NCI-H1092 treated with DMSO at 0.1 percent for 48 hours (cell line): ENCODE data around the gene PRPF6.

Experiments
- DNase-seq: peaks from one replicate; lab custom pipeline; 2025; lab: John Stamatoyannopoulos, UW

PRPF6 gene

DNA sequence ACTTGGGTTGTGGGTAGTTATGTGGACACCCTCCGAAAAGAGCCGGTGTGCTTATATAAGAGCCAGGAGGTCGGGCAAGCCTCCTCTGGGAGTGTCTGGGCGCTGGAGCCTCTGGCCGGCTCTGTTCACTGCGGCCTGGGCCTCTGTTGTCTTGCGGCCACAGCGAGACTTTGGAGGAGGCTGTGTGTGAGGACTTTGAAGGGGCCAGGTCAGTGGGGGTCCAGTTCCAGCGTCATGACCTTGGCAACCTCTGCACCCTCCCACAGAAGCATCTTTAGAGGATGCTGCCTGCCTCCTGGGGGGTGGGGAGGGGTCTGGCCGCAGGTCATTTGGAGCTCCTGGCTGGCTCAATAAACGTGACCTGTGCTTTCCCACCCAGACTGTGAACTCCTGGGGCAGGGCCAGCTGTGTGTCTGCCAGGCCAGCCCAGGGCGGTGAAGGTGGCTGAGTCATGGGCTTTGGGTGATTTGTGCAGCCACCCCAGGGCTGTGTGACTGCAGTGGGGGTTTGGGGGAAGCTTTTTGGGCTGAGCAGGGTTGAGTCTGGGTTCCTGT is 83.3 kb downstream of the PRPF6 start:
- no peak for DNase-seq

DNA sequence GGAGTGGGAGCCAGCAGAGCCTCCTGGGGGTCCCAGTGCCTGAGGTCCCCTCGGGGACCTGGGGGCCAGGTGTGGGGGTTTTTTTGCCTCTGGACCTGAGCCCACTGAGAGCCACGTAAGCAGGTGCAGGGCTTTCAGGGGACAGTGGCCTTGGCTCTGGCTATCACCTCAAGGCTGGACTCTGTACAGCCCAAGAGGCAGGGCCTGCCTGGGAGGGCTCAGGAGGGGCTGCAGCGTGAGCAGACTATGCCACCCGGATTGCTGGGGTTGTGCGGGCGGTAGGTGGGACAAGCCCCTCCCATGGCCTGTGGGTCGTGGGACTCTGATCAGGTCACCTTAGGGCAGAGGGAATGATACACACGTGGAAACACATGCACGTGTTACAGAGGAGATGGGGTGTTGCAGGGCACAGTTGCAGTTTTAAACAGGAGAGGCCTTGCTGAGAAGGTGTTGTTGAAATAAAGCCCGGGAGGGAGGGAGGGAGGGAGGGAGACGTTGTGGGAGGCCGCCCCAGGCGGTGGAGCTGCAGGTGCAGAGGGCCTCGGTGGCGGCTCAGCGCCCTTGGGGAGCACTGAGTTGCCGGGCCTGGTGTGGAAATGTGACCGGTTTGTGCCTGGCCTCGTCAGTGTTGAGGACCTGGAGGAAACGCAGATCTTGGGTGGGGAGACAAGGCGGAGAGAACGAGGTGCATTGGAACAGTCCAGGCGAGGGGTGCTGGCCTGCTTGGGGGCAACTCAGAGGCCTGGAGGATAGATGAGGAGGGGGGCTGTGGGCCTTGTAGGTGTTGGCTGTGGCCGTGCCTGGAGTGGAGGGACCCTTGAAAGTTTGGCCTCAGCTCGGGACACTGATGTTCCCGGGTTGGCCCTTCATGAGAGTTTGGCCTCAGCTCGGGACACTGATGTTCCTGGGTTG is 84.4 kb downstream of the PRPF6 start:
- DNase-seq, result no peak

DNA sequence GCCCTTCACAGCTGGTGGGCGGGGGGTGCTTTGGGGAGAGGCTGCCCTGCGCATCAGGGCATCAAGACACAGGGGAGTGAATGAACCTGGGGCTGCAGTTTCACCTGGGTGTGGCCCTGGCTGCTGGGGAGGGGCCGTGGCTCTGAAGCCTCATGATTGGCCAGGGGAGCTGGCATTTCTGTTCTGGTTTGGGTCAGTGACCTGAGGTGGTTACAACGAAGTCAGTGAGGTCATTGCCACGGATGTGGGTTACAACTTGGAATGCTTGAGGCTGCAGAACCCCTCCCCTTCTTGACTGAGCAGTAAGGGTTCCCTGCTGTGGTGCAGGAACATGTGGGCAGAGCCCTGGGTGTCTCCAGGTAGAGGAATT is 85.0 kb downstream of the PRPF6 start:
- no peak for DNase-seq

DNA sequence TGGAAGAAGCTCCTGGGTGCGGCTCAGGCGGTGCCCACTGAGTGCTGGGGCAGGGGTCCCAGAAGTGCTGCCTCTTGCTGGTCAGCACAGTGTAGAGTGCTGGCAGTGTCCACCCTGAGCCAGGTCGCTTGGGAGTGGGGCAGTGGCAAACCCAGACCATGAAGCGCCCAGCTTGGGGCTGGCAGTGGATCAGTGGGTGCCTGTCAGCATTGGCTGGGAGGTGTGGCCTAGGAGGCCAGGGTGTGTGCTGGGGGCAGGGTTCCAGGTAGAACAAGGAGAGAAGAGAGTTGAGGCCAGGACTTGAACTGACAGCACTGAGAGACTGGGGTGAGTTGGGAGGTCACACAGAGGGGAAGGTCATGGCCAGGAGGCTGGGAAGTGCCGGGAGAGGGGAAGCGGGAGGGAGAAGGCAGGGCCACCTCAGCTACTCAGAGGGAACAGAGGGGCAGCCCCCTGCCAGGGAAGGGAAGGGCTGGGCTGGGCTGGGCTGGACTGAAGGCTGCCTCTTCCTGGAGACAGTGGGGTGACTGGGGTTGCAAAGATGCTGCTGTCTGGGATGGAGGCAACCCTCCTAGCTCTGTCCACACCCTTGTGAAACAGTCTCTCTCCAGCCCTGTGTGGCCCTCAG is 86.2 kb downstream of the PRPF6 start:
- DNase-seq, result no peak

DNA sequence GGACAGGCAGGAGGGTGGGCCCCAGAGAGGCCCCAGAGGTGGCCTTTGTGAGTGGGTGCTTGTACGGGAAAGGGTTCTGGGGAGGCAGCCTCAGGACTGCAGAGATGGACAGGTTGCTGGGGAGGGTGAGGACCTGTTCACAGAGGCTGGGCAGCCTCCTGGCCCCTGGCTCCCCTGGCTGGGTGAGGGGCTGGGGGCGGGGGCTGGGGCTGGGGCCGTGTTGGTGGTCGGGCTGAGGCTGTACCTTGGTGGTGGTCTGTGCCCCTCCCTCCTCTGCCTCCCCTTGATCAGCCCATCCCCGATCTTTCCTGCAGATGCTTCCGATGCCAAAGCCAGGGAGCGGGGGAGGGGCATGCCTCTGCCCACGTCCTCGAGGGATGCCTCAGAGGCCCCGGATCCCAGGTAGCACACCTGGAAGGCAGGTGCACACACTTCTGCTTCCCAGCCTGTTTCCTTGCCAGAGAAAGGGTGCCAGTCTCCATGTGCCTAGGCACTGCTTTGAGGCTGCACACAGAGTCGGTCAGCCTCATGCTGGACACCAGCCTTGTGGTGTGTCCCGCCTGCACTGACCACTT is 86.9 kb downstream of the PRPF6 start:
- DNase-seq, result no peak

DNA sequence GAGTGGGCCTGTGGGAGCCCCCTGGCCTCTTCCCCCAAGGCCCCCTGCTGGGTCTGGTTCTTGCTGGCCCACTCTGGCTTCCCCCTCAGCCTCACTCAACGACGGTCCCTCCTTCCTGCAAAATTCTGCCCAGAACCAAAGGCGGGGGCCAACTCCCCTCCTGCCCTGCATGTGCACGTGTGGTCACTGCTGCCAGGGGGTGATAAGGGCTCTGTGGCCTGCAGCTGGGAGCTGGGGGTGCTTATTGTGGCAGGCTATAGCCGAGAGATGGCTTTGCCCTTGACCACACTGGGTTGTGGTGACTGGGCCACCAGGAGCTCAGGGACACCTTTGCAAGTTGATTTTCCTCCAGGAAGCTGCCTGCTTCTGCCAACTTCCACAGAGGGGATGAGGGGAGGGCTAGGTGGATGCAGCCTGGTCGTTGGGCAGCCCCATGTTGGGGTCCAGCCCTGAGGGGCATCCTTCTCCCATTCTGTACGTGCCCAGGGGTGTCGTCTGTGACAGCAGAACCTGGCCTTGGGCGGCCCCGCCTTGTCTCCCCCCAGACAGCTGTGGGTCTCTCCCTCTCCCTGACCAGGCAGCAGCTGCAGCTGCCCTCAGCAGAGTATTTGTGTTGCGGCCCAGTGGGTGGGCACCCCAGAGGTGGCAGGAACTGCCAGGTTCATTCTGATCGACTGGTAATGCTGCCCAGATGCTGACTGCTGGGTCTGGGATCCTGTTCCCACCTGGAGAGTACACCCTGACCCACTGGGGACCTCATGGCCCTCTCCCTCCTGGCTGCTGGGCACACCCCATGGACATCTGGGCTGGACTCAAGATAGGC is 87.7 kb downstream of the PRPF6 start:
- no peak for DNase-seq

DNA sequence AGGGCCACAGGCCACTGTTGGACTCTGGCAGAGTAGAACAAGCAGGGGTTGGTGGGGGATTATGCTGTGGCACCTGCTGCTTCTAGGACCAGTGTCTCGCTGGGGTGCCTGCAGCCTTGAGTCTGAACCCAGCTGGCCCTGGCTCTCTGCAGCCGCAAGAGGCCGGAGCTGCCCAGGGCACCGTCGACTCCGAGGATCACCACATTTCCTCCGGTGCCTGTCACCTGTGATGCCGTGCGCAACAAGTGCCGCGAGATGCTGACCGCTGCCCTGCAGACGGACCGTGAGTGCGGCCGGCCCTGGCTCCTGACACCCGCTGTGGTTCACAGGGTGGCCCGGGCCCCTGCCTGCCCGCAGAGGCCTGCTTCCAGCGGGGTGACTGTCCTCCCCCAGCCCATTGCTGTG is 88.3 kb downstream of the PRPF6 start:
- no peak for DNase-seq

DNA sequence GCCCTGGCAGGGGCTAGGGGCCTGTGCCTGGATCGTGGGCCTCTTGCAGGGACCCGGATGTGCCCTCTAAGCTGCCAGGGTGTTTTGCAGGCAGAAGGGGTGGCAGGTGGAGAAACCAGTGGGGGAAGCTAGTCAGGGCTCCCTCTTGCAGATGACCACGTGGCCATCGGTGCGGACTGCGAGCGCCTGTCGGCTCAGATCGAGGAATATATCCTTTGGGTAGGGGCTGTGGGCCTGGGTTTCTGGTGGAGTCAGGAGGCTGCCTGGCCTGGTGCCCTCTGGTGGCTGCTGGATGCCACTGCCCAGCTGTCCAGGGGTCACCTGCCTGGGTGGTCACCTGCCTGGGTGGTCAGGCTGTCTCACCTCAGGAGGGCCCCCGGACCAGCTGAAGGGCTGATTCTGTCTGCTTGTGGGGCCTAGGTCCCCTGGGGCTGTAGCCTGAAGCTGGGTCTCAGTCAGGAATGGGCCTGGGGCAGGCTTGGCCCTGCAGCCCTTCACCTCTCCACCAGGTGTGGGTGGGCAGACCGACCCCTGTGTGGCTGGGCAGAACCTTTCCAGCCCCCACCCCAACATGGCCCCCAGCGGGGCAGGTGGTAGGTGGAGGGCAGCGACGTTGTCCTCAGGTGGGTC is 88.8 kb downstream of the PRPF6 start:
- DNase-seq, result no peak

DNA sequence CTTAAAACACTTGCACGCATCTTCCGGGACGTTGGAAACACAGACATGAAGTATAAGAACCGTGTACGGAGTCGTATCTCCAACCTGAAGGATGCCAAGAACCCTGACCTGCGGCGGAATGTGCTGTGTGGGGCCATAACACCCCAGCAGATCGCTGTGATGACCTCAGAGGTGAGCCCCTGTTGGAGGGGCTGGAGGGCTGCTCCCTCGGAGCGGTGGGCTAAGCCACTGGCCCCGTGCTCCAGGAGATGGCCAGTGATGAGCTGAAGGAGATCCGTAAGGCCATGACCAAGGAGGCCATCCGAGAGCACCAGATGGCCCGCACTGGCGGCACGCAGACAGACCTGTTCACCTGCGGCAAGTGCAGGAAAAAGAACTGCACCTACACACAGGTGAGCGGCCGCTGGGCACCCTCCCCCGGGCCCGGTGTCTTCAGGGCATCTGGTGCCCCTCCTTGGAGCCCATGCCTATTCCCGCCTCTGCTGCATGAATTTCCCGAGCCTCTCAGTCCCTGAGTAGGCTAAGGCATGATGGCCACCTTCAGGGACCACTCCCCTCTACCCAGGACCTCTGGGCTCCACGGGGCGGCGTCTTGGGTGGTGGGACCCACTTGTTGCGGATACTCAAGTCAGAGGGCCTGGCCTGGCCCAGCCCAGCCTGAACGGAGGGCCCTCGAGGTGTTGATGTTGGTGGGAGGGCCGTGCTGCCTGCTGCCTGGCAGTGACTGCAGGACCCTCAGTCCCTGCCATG is 89.5 kb downstream of the PRPF6 start:
- DNase-seq, result no peak

DNA sequence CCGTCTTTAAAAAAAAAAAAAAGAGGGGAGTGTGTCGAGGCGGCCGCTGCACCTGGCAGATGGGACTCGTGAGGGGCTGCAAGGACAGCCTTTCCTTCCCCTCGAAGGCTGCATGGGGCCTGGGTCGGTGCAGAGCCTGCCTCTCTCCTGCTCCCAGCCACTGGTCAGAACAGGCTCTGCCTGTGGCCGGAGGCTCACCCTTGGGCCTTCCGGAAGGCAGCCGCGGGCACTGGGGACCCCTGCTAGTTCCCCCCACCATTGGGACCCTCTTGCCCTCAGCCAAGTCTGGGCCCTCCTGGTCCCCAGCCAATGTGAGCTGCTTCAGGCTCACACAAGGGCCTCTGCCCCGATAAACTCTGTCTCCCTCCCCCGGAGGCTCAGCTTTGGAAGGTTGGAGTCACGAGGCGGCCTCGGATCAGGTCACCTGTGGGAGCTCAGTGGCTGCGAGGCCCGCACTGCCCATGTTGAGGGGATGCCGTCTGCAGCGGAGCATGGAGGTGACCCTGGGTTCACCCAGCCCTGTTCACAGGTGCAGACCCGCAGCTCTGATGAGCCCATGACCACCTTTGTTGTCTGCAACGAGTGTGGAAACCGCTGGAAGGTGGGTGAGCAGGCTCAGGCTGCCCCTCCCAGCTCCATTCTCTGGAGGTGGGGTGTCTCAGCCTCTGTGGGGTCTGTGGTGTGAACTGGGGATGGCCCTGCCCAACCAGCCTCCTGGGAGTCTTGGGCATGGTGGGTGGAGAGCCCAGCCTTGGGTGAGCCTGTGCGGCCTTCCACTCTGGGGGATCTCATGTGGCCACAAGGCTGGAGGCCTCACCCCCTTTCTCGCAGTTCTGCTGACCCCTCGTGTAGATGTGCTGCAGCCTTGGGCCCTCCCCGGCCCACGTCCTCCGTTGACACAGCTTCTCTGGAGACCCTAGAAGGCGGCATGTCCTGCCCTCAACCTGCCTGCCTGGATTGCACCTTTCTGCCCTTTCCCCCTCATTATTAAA is 90.7 kb downstream of the PRPF6 start:
- no peak for DNase-seq

DNA sequence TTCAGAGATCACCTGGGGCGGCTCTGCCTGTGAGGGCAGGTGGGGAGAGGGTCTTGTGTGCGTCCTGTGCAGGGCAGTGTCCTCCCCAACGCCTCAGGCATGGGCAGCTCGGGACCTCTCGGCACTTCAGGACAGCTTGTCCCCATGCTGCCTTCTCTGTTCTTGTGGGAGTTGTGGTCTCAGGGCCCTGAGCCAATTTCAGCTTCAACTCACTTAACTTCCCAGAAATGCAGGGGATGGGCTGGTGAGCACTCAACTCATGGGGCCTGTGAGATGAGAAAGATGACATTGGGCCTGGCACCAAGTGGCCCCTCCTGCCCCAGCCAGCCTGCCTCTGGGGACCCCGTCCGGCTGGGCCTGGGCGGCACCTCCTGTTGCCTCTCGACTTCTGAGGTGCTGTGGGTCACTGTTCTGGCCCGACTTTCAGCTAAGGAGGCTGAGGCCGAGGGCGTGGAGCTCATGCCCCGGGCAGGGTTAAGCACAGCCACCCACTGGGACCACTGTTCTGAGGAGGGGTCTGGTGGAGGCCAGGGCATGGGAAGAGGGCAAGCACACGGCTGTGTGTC is 91.6 kb downstream of the PRPF6 start:
- no peak for DNase-seq

DNA sequence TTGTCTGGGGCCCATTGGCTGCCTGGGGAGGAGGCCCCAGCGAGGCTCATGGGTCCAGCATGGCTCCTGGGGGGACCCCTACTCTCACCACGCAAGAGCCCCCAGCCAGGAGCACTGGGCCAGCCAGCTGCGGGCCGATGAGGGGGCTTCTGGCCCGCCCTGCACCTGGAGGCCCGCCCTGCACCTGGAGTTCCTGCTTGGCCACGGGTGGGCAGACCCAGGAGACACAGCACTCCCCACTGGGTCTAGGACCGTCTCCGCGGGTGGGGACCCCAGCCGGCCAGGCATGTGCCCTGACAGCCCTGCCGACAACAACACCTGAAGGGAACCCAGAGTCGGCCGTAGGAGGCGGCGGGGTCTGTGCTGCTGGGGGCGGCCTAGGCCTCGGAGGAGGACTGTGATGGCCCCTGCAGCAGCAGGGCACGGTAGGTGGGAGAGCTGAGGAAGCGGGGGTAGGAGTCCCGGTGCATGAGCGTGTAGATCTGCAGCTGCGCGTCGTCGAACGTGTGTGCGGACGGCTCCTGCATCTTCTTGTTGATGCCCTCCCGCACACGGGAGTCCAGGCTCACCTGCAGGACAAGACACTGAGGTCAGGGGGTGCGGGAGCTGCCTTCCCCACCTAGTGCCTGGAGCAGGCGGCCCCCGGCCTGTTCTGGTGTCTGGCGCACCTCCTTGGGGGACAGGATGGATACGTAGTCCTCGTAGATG is 92.7 kb downstream of the PRPF6 start:
- DNase-seq, result no peak

DNA sequence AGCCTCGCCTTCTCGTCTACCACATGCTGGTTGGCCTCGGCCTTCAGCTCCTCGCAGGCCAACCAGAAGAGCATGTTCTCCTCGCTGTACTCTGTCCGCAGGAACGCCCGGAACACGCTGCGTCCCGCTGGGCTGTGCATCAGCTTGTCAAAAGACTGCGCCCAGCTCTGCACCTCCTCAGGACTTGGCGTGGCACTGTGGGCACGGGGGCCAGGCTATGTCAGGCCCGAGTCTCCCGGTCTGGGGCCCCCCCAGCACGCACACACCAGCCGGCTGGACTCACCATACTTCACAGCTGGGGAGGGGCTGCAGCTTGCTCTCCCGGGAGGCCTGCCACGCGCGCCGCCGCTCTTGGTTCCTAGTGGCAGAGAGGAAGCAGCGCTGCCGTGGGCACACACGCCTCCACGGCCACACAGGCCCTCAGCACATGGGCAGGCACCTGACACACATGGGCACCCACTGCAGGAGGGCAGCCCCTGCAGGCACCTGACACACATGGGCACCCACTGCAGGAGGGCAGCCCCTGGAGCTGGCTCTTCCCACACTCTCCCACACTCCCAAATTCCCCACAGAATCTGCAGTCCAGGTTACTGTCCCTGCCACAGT is 93.4 kb downstream of the PRPF6 start:
- DNase-seq, result no peak

DNA sequence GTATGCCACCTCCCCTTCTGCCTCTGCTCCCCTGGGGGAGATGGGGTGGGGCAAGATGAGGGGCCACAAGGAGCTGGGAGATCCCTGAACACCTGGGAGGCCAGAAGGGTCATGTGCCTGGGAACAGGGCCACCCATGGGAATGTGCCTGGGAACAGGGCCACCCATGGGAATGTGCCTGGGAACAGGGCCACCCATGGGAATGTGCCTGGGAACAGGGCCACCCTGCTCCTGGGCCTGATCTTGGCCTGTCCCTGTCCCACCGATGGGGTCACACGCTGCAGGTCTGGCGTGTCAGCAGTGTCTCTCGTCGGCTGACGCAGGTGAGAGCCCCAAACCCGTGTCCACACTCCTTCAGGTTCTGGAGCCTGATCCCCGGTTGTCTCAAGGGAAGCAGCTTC is 94.0 kb downstream of the PRPF6 start:
- no peak for DNase-seq

DNA sequence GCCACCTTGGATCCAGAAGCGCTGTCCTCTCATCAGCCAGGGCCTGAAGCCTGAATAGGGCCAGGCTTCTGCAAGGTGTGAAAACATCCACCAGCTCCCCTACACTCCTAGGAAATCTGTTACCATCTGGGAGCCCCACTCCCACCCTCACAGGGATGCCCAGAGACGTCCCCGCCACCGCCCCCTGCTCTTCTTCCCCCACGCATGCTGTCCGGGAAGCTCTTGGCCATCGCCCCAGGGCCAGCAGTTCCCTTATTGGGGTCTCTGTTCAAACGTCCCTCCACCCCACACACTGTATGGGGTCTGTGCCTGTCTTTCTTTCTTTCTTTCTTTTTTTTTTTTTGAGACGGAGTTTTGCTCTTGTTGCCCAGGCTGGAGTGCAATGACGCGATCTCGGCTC is 94.6 kb downstream of the PRPF6 start:
- no peak for DNase-seq

DNA sequence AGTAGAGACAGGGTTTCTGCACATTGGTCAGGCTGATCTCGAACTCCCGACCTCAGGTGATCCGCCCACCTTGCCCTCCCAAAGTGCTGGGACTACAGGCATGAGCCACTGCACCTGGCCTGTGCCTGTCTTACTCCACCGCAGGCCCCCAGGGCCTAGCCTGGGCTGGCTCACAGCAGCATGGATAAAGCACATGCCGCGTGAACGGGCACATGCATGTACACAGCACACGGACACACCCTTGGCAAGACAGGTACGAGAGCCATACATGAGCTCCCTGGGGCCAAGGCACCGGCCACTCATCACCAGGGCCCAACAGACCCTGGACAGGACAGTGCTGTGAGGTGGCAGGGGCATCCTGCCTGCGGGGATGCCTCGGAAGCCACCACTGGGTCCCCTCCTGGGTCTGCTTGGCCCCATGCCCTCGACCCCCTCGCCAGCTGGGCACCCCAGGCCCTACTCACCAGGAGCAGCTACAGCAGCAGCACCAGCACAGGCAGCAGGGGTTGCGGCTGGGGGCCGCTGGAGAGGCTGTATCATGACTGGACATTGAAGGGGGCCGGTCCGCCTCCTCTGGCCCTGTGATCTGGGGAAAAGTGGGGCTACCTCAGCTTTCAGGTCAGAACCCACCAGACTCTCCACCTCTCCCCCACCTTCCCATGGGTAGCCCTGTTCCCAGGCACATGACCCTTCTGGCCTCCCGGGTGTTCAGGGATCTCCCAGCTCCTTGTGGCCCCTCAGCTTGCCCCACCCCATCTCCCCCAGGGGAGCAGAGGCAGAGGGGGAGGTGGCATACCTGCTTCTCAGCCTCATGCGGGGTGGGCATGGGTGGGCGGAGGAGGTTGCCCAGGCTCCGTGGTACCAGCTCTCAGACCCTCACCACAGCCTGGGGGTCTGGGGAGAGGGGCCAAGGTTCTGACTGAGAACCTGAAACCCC is 95.4 kb downstream of the PRPF6 start:
- DNase-seq, result no peak

DNA sequence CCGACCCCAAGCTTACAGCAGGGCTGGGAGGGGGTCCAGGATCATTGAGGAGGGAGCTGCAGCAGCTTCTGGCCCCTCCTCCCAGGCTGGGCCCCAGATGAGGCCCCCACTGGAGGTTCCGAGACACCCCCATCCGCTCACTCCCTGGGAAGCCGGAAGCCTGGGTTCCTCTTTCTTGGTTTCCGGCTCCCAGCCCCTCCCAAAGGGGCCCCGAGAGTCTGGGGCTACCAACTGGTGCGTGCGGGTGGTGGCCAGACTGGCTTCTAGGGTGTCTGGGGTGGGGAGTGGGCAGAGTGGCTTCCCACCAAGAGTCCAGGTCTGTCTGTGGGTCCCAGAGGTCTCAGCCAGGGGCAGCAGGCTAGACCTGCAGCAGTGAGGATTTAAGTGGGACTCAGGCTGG is 96.2 kb downstream of the PRPF6 start:
- no peak for DNase-seq
